ENCODE results near the gene GJC1. TPM values are rescaled to one million over a fixed set of nuclear protein-coding genes. Genes with fewer than 3 reads are reported as not detected.

Gene GJC1
- total and polyA plus RNA-seq, 9 of the 15 experiments (the other 6 are each of a cell fraction or from before 2014, with no cell fraction given): 0.04 to 1.4 (median 0.18) TPM; not detected in 1

DNA sequence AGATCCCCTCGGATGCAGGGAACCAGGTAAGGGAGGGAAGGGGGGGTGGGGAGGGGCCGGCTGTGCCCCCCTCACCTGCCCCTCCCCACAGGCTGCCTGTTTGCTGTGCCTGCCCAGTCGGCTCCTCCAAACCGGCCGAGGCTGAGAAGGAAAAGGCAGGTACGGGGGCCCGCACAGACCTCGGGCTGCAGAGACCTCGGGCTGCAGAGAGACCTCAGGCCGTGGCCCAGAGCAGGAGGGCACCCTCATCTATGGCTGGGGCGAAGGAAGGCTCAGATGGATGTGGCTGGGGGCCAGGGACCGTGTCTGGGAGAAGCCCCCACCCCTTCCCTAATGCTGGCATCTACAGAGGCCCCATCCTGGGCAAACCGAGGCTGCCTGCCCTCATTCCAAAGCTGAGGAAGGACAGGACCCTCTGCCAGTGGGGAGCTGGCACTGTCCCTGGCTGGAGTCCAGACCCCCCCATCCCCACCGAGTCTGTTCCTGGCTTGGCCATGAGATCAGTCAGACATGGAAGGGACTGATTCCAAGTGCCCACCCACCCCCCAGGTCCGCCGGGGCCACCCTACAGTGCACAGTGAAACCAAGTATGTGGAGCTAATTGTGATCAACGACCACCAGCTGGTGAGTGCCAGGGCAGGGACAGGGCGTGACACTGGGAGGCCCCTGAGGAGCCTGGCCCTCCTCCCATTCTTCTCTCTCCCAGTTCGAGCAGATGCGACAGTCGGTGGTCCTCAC lies 57.6 kb downstream of the GJC1 start (continued):
- TF ChIP-seq, protein P1, sequence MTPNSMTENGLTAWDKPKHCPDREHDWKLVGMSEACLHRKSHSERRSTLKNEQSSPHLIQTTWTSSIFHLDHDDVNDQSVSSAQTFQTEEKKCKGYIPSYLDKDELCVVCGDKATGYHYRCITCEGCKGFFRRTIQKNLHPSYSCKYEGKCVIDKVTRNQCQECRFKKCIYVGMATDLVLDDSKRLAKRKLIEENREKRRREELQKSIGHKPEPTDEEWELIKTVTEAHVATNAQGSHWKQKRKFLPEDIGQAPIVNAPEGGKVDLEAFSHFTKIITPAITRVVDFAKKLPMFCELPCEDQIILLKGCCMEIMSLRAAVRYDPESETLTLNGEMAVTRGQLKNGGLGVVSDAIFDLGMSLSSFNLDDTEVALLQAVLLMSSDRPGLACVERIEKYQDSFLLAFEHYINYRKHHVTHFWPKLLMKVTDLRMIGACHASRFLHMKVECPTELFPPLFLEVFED (CRISPR knock-in tag; conservative IDR thresholded peaks at IDR 0.05): no peak
- TF ChIP-seq GABPA (tag; conservative IDR thresholded peaks at IDR 0.05; ENCODE audit: low read depth) (no peak), LCOR (CRISPR knock-in tag; IDR thresholded peaks at IDR 0.05) (no peak), STAG1 (CRISPR knock-in tag; IDR thresholded peaks at IDR 0.05; ENCODE audit: borderline replicate concordance) (no peak)

DNA sequence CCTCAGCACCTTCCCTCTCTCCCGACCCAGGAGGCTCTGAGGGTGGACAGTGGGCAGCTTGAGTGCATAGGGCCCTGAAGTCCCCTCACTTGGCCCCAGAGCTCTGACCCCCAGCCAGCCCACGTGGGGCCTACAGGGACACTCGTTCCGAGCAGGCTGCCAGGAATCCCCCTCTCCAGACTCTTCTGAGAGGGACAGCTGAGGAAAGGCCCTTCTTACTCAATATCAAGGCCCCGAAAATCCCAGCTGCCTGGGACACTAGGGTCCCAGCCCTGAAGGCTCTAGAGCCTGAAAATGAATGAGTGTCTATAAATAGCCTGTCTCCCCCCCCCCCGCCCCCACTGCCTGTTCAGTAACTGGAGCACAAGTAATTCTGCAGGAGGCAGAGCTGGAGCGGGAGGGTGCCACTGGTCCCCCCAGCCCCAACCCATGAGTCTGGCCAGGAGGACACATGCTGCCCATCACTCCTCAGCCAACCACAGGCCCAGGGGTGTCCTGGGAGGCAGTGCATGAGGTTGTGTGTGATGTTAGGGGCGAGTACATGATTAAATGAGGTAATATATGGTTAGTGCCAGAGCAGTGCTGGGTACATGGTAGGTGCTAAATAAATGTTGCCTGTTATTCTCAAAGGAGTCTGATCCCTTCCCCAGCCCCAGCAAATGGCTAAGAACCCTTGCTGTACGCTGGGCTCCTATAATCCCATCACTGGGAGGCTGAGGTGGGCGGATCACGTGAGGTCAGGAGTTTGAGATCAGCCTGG lies 59.7 kb downstream of the GJC1 start:
- Histone ChIP-seq H3K4me2 (ENCODE audit: insufficient read depth, low read length) (no peak overlapping the region), H3K27ac (ENCODE audit: extremely low read depth, low read depth, low read length) (no peak overlapping the region), H3K9me3 (replicated peaks; ENCODE audit: control insufficient read depth, insufficient read depth, low read depth, low read length) (no peaks in the 10 kb centered on the region), H3K36me3 (ENCODE audit: control insufficient read depth, insufficient read depth, low read length) (no peaks in the 10 kb centered on the region), H3K9ac (ENCODE audit: insufficient read depth in 1 of 2, low read depth in 2 of 2, low read length in 2 of 2) (no peak overlapping the region), H3K4me1 (replicated peaks in 1 of 2; ENCODE audit: control insufficient read depth in 2 of 2, insufficient read depth in 2 of 2, low read length in 2 of 2) (peaks cover 4 to 49% of the 10 kb centered on the region in 2 experiments; a peak in 3 of 5 replicates), H4K20me1 (replicated peaks; ENCODE audit: control insufficient read depth, insufficient read depth, low read length) (peaks cover 5% of the 10 kb centered on the region), H3K9me1 (ENCODE audit: control insufficient read depth, insufficient read depth, low read length) (no peaks in the 10 kb centered on the region), H2AFZ (ENCODE audit: low read depth, low read length) (no peak overlapping the region), H3K4me3 (no peak overlapping the region), H3K79me2 (ENCODE audit: control insufficient read depth, insufficient read depth, low read length) (no peaks in the 10 kb centered on the region), H3K27me3 (ENCODE audit: control insufficient read depth in 2 of 2, insufficient read depth in 2 of 2, low read length in 2 of 2) (peaks cover 2 to 19% of the 10 kb centered on the region in 2 experiments; a peak in 4 of 5 replicates)
- no peak for DNase-seq (ENCODE audit: extremely low read depth in 1 of 4, low spot score in 3 of 4)
- BruUV-seq (replicated peaks): no TSS peak
- TF ChIP-seq, protein P2, sequence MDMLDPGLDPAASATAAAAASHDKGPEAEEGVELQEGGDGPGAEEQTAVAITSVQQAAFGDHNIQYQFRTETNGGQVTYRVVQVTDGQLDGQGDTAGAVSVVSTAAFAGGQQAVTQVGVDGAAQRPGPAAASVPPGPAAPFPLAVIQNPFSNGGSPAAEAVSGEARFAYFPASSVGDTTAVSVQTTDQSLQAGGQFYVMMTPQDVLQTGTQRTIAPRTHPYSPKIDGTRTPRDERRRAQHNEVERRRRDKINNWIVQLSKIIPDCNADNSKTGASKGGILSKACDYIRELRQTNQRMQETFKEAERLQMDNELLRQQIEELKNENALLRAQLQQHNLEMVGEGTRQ (CRISPR knock-in tag; IDR thresholded peaks at IDR 0.05): 0 out of 2 replicates have a peak, but pooled peaks have one; percentile 6
- TF ChIP-seq MEF2A (IDR thresholded peaks at IDR 0.05; ENCODE audit: control insufficient read depth, low read depth, low read length) (0 out of 2 replicates have a peak, but pooled peaks have one; percentile 12), FOXM1 (IDR thresholded peaks at IDR 0.05; ENCODE audit: low read depth) (no peak), FOXM1 (CRISPR knock-in tag; IDR thresholded peaks at IDR 0.05; ENCODE audit: low read depth) (no peak), EGR1 (conservative IDR thresholded peaks at IDR 0.05) (peak; percentile 44; the same call in 1 of the 2 replicates), USF1 (CRISPR knock-in tag; IDR thresholded peaks at IDR 0.05) (peak; percentile 47; the same call in 1 of the 2 replicates)
- ATAC-seq: no peak
- ChIA-PET CTCF (ENCODE audit: low intra/inter-chr PET ratio) (no interaction called here), POLR2A (interaction anchor here (0.6 to 1.7 kb wide), 6 partner anchors 8 to 142 kb away, joined by 3 to 5 read pairs (median 4); no protein-coding TSS in a partner anchor)
- in situ Hi-C loops (cut with MboI) (loop anchor here (10.0 kb wide), 1 partner anchor 244 kb away; no protein-coding TSS in a partner anchor), intact Hi-C loops (cut with micrococcal nuclease) (loop anchor here (10.0 kb wide), 2 partner anchors 236 to 244 kb away; no protein-coding TSS in a partner anchor)
- 22% methylated on average over 10 of the region's 11 CpGs for WGBS (ENCODE audit: insufficient coverage, low coverage, missing lambda C conversion rate)
- no peak for FAIRE-seq
